ENCODE results near the gene GJC1.
"Not testable (repeated sequence)": the region's sequence is repeated elsewhere in the genome, so short reads cannot be mapped to it uniquely, and the experiment has no call there.

Gene GJC1

DNA sequence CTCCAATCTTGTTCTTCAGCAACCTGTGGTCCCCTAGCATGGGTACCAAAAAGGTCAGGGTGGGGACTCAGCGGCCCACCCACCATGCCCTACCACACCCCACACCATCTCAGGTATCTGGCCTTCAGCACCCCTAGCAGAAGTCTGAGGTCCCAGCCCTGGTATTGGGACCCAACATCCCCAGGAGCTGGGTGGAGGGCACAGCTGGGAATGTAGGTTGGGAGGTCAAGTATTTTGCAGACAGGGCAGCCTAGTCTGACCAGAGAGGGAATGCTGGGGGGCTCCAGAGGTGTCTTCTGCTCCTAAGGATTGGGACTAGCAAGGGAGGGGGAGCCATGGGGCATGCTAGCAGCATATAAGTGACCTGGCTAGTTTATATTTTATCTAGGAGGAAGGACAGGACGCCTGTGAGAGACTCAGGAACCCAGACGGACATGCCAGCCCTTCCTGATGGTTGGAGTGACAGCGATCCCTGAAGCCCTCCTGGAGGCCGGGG lies 72.1 kb downstream of the GJC1 start:
- no peak for DNase-seq

DNA sequence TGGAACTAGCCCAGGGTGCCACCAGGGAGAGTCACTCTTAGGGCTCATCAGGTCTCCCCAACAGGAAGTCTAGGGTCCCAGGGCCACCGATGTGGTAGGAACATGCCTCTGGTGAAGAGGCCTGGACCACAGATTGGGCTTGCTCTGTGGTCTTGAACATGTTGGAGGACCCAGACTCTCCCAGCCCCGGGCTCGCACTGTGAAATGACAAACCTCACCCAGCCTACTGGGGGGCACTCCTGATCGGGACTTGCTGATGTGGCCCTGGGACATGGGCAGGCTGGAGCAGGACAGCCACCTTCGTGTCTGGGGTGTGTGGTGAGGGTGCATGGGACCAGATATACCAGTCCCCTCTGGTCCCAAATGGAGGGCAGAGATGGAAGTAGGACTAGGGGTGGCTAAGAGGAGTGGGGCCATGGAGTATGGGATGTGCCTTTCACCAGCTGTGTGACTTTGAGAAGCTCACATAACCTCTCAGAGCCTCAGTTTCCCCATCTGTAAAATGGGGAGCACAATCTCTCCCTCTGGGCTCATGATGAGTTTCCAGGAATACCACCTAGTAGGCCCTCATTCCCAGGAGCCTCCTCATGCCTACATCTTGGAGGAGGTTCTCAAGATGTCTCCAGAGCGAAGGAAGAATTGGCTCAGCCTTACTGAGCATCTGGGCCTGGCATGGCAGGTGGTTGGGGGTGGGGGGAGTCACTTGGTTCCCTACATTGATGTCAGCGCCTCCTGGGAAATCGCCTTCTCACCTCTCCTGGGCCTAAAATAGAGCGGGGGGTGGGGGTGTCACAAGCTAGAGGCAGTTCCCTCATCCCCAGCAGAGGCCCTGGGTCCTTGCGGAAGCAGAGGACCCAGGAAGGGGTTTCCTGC lies 72.8 kb downstream of the GJC1 start:
- DNase-seq, result no peak

DNA sequence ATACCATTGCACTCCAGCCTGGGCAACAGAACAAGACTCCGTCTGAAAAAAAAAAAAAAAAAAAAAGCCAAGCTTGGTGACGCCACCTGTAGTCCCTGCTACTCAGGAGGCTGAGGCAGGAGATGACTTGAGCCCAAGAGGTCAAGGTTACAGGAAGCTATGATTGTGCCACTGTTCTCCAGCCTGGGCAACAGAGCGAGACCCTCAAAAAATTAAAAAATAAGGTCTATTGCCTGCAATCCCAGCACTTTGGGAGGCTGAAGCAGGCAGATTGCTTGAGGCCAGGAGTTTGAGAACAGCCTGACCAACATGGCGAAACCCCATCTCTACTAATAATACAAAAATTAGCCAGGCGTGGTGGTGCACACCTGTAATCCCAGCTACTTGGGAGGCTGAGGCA lies 74.9 kb downstream of the GJC1 start:
- DNase-seq, result not testable (repeated sequence)

DNA sequence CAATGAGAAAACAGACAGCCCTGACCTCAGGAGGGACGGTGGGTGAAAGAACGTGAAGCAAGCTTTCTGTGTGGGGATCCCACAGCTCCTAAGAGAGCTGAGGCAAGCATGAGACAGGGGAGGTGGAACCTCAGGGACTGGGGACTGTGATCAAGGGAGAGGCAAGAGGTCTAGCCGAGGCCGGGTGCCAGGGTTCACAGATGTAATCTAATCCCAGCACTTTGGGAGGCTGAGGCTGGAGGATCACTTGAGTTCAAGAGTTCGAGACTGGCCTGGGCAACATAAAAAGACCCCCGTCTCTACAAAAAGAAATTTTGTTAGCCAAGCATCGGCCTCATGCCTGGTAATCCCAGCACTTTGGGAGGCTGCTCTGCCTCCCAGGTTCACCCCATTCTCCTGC lies 75.8 kb downstream of the GJC1 start:
- DNase-seq, result no peak

DNA sequence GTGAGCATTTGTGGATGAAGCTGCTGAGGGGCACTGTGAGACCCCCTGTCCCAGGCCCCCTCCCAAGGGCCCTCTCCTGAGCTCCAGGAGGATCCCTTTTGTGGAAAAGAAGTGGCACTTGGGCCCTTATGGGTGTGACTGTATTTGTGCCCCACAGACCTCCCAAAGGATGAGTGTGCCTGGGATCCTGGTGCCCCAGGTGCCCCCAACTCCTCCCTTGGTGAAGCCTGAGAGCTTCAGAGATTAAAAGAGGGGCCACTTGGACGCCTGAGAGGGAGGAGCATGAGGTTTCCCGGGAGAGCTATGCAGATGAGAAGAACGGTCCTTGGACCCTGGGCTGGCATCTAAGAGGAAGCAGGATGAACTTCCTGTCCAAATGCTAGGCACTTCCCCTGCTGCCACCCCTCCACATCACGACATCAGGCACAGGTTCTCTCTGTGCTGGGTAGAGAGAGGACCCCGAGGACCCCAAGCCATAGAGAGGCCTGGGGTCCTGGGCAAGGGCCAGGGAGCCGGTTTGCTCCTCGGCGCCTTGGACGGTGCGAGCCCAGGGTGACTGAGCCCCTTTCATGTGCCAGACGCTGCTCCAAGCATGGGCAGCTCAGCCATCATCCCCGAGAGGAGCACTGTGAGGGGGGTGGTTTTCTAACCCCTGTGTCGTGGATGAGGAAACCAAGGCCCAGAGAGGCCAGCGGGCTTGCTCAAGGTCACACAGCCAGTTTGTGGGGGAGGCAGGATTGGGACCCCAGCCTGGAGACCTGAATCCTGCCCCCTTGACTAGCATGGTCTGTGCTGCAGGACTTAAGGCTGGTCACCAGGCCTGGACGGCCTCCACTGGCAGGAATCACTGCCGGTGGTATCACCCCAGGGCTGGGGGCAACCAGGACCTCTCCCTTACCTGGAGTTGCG lies 76.9 kb downstream of the GJC1 start:
- DNase-seq, result no peak

DNA sequence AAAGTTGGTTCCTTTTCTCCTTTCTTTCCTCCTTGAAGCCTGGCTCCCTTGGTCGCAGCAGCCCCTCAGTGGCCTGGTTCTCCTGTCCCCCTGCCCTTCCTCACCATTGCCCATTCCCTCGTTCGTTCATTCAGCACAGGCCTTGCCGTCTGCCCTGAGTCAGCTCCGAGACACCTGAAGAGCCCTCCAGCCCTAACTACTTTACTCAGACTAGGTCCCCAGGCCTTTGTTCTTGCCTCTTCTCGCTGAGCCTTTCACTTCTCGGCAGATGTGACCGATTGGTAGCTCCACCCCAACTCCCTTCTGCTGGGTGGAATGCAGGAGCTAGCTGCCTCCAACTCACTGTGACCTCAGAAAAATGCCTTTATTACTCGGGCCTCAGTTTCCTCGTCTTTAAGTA lies 78.3 kb downstream of the GJC1 start:
- no peak for DNase-seq

DNA sequence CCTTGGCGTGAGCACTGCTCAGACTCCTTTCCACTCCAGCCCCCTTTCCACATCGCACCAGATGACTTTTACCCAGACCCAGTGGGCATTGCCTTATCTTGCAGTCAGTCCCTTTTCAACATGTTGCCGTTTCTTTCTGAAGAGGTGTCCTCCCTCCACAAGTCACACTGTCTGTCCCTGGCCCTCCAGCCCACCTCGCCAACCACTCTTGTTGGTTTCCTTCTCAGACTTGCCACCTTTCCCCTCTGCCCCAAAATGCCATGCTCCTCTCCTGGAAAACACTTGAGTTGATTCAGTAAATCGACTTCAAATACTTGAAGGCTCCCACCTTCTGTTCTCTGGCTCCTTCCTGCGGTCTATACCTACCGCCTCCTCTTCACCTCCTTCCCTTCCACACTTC lies 78.8 kb downstream of the GJC1 start:
- DNase-seq, result no peak

DNA sequence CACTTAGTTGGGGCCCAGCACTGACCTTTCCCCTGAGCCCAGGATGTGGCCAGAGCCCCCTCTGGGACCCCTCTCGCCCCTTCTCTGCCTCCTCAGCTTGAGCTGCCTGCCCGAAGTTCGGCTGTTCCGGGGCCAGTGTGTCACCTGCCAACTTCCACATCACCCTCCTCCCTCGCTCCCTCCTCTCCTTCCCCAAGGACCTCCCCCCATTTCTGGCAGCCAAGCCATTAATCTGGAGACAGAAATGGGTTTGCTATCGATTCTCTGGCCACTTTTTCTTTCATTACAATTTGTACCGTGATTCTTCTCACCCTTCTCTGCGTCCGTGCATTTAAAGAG lies 80.1 kb downstream of the GJC1 start:
- no peak for DNase-seq

DNA sequence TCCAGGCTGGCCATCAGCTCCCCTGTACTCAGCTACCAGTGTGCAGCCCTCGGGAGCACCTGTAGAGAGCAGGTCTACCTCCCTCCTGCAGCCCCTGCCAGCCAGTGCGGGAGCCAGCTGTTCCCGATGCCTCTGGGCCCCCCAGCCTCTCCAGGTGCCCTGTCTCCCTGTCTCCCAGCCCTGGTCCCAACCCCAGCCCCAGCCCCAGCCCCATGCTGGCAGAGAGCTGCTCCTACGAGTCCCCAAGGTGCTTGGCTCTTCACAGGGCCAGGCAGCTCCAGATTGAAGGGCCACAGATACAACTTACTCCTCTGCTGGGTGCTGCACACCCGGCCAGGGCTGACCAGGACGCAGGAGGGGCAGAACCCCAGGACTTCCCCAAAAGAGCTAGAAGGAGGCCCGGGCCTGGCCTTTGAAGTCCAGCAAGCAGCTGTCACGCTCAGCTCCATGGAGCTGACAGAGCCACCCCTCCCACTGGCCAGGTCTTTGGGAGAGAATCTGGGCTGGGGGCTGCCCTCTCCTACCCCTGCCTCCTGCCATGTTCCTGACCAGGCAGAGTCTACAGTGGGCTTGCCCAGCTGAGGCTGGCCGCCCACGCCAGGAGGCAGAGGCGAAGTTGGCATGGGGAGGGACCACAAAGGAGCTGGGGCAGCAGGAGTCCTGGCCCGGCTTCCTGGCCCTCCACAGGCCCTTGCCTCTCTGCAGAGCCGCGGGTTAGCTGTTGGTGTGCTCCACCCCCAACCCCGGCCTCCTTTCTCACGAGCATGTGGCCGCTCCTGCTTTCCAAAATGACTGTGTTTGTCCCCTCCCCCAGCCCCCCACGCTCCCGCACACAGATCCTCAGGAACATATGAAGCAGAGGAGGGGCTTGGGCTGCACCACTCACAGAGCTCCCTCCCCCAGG lies 80.8 kb downstream of the GJC1 start:
- DNase-seq, result no peak
